Thoracic aorta (tissue), 2 donors: ENCODE data around the gene XDH. TPM values are rescaled to one million over a fixed set of nuclear protein-coding genes. Genes with fewer than 3 reads are reported as not detected.

Experiments
- ATAC-seq: fragments of 150-250 bp; one replicate; pipeline ENCODE4 v1.8.0; 2017; ENCODE audit warnings: low read depth; ENCODE audit not compliant: insufficient number of reproducible peaks, low FRiP score
- DNase-seq: peaks from one replicate; pipeline ENCODE4 v3.0.0-alpha.2; 2020; ENCODE audit warnings: low spot score
- H3K27ac ChIP-seq, 2 donors: fragments of 200-600 bp; sonication (generic); 1 replicate in 1 of 2; 2 replicates in 1 of 2; pipeline ENCODE4 v1.5.1; 2016; ENCODE audit warnings: mild to moderate bottlenecking in 2 of 2, moderate library complexity in 2 of 2
- H3K27me3 ChIP-seq: fragments of 200-600 bp; sonication (generic); replicated peaks from 2 replicates; pipeline ENCODE4 v1.6.0; 2016; ENCODE audit warnings: mild to moderate bottlenecking; ENCODE audit not compliant: insufficient read depth
- H3K36me3 ChIP-seq: fragments of 200-600 bp; sonication (generic); one replicate; pipeline ENCODE4 v1.5.1; 2016
- H3K4me1 ChIP-seq, 2 donors: fragments of 200-600 bp; sonication (generic); 1 replicate in 1 of 2; 2 replicates in 1 of 2; pipeline versions ENCODE4 v1.5.1 to v1.6.0; 2016; ENCODE audit warnings: low read depth in 2 of 2, mild to moderate bottlenecking in 1 of 2; ENCODE audit not compliant: control insufficient read depth in 1 of 2
- H3K4me3 ChIP-seq: fragments of 200-600 bp; sonication (generic); 2 replicates; pipeline ENCODE4 v1.5.1; 2016; ENCODE audit warnings: mild to moderate bottlenecking
- H3K9me3 ChIP-seq: fragments of 200-600 bp; sonication (generic); 2 replicates; pipeline ENCODE4 v1.5.1; 2016
- CTCF ChIP-seq: fragments of 200-600 bp; sonication (generic); IDR thresholded peaks from one replicate; pipeline ENCODE4 v1.5.1; 2019; ENCODE audit warnings: antibody characterized with exemption
- total RNA-seq, 2 donors: library from RNA; depleted of rRNA; stranded (reverse); fragments of >200 nt; gene quantifications; one replicate each; pipeline versions ENCODE4 v1.1.0 to v1.2.3, GENCODE V29; 2016

The XDH gene
- total RNA-seq, 2 donors from 2014 or later = not detected

- DNase-seq (no peak), ATAC-seq (no peak)
- no peak for TF ChIP-seq CTCF
- Histone ChIP-seq H3K9me3 (no peaks in the 10 kb centered on the region), H3K4me1 (peaks cover 0 to 4% of the 10 kb centered on the region in 2 donors), H3K27ac (no peak overlapping the region), H3K27me3 (no peaks in the 10 kb centered on the region), H3K36me3 (no peaks in the 10 kb centered on the region), H3K4me3 (no peak overlapping the region)
Observed at GRCh38 chr2:31314761-31315160, 99.8 kb downstream of the XDH start.

- TF ChIP-seq CTCF = no peak
- Histone ChIP-seq H3K4me1 (peaks cover 0 to 4% of the 10 kb centered on the region in 2 donors), H3K27me3 (no peaks in the 10 kb centered on the region), H3K36me3 (no peaks in the 10 kb centered on the region), H3K4me3 (no peak overlapping the region), H3K27ac (no peak overlapping the region), H3K9me3 (no peaks in the 10 kb centered on the region)
- DNase-seq (no peak), ATAC-seq (peak; percentile 20)
Observed at GRCh38 chr2:31312898-31313297, 101.6 kb downstream of the XDH start.

- Histone ChIP-seq H3K4me3 (no peak overlapping the region), H3K27me3 (no peaks in the 10 kb centered on the region), H3K36me3 (no peaks in the 10 kb centered on the region), H3K4me1 (peaks cover 4 to 24% of the 10 kb centered on the region in 2 donors), H3K27ac (no peak overlapping the region), H3K9me3 (no peaks in the 10 kb centered on the region)
- no peak for ATAC-seq
- no peak for TF ChIP-seq CTCF
- no peak for DNase-seq
Observed at GRCh38 chr2:31304816-31305215, 109.7 kb downstream of the XDH start.

- H3K4me3 ChIP-seq = no peak overlapping the region
- TF ChIP-seq CTCF = no peak
- ATAC-seq = no peak
- H3K4me1 ChIP-seq = peaks cover 4 to 28% of the 10 kb centered on the region in 2 donors
- H3K36me3 ChIP-seq = no peaks in the 10 kb centered on the region
- no peaks in the 10 kb centered on the region for H3K9me3 ChIP-seq
- H3K27ac ChIP-seq = peak overlapping the region; percentile 86 to 88
- no peaks in the 10 kb centered on the region for H3K27me3 ChIP-seq
- no peak for DNase-seq
Observed at GRCh38 chr2:31302940-31303563, 111.5 kb downstream of the XDH start.

GRCh38 chr2:31300309-31300708, 114.2 kb downstream of the XDH start:
- H3K9me3 ChIP-seq = no peaks in the 10 kb centered on the region
- H3K27me3 ChIP-seq = no peaks in the 10 kb centered on the region
- TF ChIP-seq CTCF = no peak
- DNase-seq (no peak), ATAC-seq (no peak)
- peaks cover 28 to 56% of the 10 kb centered on the region in 2 donors for H3K4me1 ChIP-seq
- H3K36me3 ChIP-seq = no peaks in the 10 kb centered on the region
- H3K4me3 ChIP-seq = no peak overlapping the region
- H3K27ac ChIP-seq = no peak overlapping the region
